GM23338 (cell line): ENCODE data around the gene MVB12B. TPM values are rescaled to one million over a fixed set of nuclear protein-coding genes. Genes with fewer than 3 reads are reported as not detected.
A peak's percentile ranks its signal among the peaks of the same experiment; 100 is the strongest.

Experiments used
- ATAC-seq: fragments of 200-7000 bp; cut with Tn5 transposase; 3 replicates; pipeline ENCODE4 v1.9.1; 2020
- DNase-seq: peaks from one replicate; pipeline ENCODE4 v3.0.0-alpha.2; 2015; ENCODE audit warnings: low spot score
- H2AFZ ChIP-seq: fragments of 200-600 bp; sonication (generic); 2 replicates; pipeline ENCODE4 v1.8.0; 2016; ENCODE audit warnings: antibody characterized with exemption, mild to moderate bottlenecking, moderate library complexity
- H3F3A ChIP-seq: fragments of 200-600 bp; sonication (generic); replicated peaks from 2 replicates; pipeline ENCODE4 v1.8.0; 2017; ENCODE audit warnings: antibody characterized with exemption, mixed run types, low read depth
- H3K27ac ChIP-seq: fragments of 200-600 bp; sonication (generic); 2 replicates; pipeline ENCODE4 v1.6.1; 2016; ENCODE audit warnings: low read depth
- H3K27me3 ChIP-seq: fragments of 200-600 bp; sonication (generic); 2 replicates; pipeline ENCODE4 v1.8.0; 2016; ENCODE audit warnings: mild to moderate bottlenecking, mixed run types, moderate library complexity; ENCODE audit not compliant: insufficient read depth
- H3K36me3 ChIP-seq: fragments of 200-600 bp; sonication (generic); 2 replicates; pipeline ENCODE4 v1.8.0; 2016; ENCODE audit warnings: mild to moderate bottlenecking; ENCODE audit not compliant: insufficient read depth
- H3K4me1 ChIP-seq: fragments of 200-600 bp; sonication (generic); 2 replicates; pipeline ENCODE4 v1.8.0; 2016; ENCODE audit warnings: mild to moderate bottlenecking, moderate library complexity; ENCODE audit not compliant: insufficient read depth
- H3K4me2 ChIP-seq: fragments of 200-600 bp; sonication (generic); 2 replicates; pipeline ENCODE4 v1.7.1; 2017; ENCODE audit warnings: mixed run types
- H3K4me3 ChIP-seq: fragments of 200-600 bp; sonication (generic); 2 replicates; pipeline ENCODE4 v1.6.1; 2016; ENCODE audit warnings: mixed run types
- H3K79me2 ChIP-seq: fragments of 200-600 bp; sonication (generic); replicated peaks from 2 replicates; pipeline ENCODE4 v1.8.0; 2017; ENCODE audit warnings: mild to moderate bottlenecking; ENCODE audit not compliant: insufficient read depth
- H3K9me2 ChIP-seq: fragments of 200-600 bp; sonication (generic); 2 replicates; pipeline ENCODE4 v1.8.0; 2017; ENCODE audit not compliant: insufficient read depth
- H4K20me1 ChIP-seq: fragments of 200-600 bp; sonication (generic); replicated peaks from 2 replicates; pipeline ENCODE4 v1.8.0; 2017; ENCODE audit warnings: mild to moderate bottlenecking; ENCODE audit not compliant: insufficient read depth
- H3K27ac Mint-ChIP-seq: 2 replicates; pipeline ENCODE4 v1.8.0; 2020; ENCODE audit warnings: inconsistent platforms, mild to moderate bottlenecking, moderate library complexity, mixed read lengths
- H3K27me3 Mint-ChIP-seq: 3 replicates; pipeline ENCODE4 v1.8.0; 2022; ENCODE audit warnings: low read depth, mild to moderate bottlenecking, moderate library complexity, mixed read lengths, inconsistent platforms; ENCODE audit not compliant: insufficient read depth, poor library complexity
- H3K36me3 Mint-ChIP-seq: 3 replicates; pipeline ENCODE4 v1.8.0; 2021; ENCODE audit warnings: low read depth, mild to moderate bottlenecking, inconsistent platforms, moderate library complexity, mixed read lengths
- H3K4me1 Mint-ChIP-seq: 3 replicates; pipeline ENCODE4 v1.8.0; 2020; ENCODE audit warnings: mild to moderate bottlenecking, inconsistent platforms, mixed read lengths
- H3K4me3 Mint-ChIP-seq: 3 replicates; pipeline ENCODE4 v1.8.0; 2021; ENCODE audit warnings: moderate library complexity, mild to moderate bottlenecking, inconsistent platforms, mixed read lengths
- H3K9me3 Mint-ChIP-seq: 3 replicates; pipeline ENCODE4 v1.8.0; 2020; ENCODE audit warnings: moderate library complexity, mild to moderate bottlenecking, inconsistent platforms, mixed read lengths
- CREB1 ChIP-seq: fragments of 250-450 bp; sonication (Bioruptor Pico); IDR thresholded peaks from 2 replicates; pipeline ENCODE4 v1.5.0; 2020; ENCODE audit warnings: low read depth, mild to moderate bottlenecking, moderate library complexity
- CTCF ChIP-seq, 2 experiments: fragments of 200-600 bp in 1 of 2; sonication (generic) in 1 of 2; conservative IDR thresholded peaks; 2 replicates each; pipeline versions ENCODE4 v1.5.1 to v1.6.1; 2016 to 2017; ENCODE audit warnings: antibody characterized with exemption in 2 of 2, low read depth in 2 of 2, mild to moderate bottlenecking in 2 of 2, moderate library complexity in 1 of 2
- ETS1 ChIP-seq: IDR thresholded peaks from 2 replicates; pipeline ENCODE4 v1.6.1; 2016; ENCODE audit warnings: antibody characterized with exemption
- EZH2 ChIP-seq: fragments of 200-600 bp; sonication (generic); IDR thresholded peaks from one replicate; pipeline ENCODE4 v1.8.0; 2017; ENCODE audit warnings: antibody characterized with exemption, mild to moderate bottlenecking, low read depth; ENCODE audit not compliant: unreplicated experiment
- EZH2phosphoT487 ChIP-seq: fragments of 200-600 bp; sonication (generic); IDR thresholded peaks from one replicate; pipeline ENCODE4 v1.8.1; 2018; ENCODE audit warnings: antibody characterized with exemption; ENCODE audit not compliant: unreplicated experiment
- JUNB ChIP-seq: IDR thresholded peaks from one replicate; pipeline ENCODE4 v1.6.1; 2016; ENCODE audit warnings: antibody characterized with exemption; ENCODE audit not compliant: unreplicated experiment
- NANOG ChIP-seq: IDR thresholded peaks from 2 replicates; pipeline ENCODE4 v1.6.1; 2016; ENCODE audit warnings: antibody characterized with exemption, borderline replicate concordance
- POLR2AphosphoS5 ChIP-seq: IDR thresholded peaks from 2 replicates; pipeline ENCODE4 v1.6.1; 2016; ENCODE audit warnings: antibody characterized with exemption, low read depth
- STAT1 ChIP-seq: IDR thresholded peaks from one replicate; pipeline ENCODE4 v1.6.1; 2016; ENCODE audit warnings: antibody characterized with exemption; ENCODE audit not compliant: unreplicated experiment
- ZNF114 ChIP-seq: fragments of 250-450 bp; sonication (Bioruptor Pico); IDR thresholded peaks from 2 replicates; pipeline ENCODE4 v1.5.0; 2020; ENCODE audit warnings: mild to moderate bottlenecking, moderate library complexity
- ZNF331 ChIP-seq: fragments of 250-450 bp; sonication (Bioruptor Pico); IDR thresholded peaks from 2 replicates; pipeline ENCODE4 v1.5.0; 2020; ENCODE audit warnings: low read depth, mild to moderate bottlenecking, moderate library complexity
- polyA plus RNA-seq: library from polyadenylated mRNA; unstranded; fragments of >200 nt; fragmentation: Nextera tagmentation; extraction: Ambion mirVana; gene quantifications from 2 replicates; pipeline ENCODE4 v1.2.1, GENCODE V29; 2016
- total RNA-seq: library from RNA; depleted of rRNA; stranded (reverse); fragments of >200 nt; shearing (Covaris generic); gene quantifications from 2 replicates; pipeline ENCODE4 v1.2.3, GENCODE V29; 2014
- TF ChIP-seq, protein P1 (sequence below): IDR thresholded peaks from one replicate; pipeline ENCODE4 v1.6.1; 2018; ENCODE audit warnings: antibody characterized with exemption; ENCODE audit not compliant: unreplicated experiment
- TF ChIP-seq, protein P2 (sequence below): fragments of 250-450 bp; sonication (Bioruptor Pico); IDR thresholded peaks from 2 replicates; pipeline ENCODE4 v1.5.0; 2020; ENCODE audit warnings: mild to moderate bottlenecking, moderate library complexity

The MVB12B gene
- total and polyA plus RNA-seq, 2 experiments from 2014 or later: 1.9 to 6.6 TPM

GRCh38 chr9:126534431-126535186 is 208.0 kb downstream of the MVB12B start:
- no peaks in the 10 kb centered on the region; the same call in 1 of the 2 replicates for H3K36me3 ChIP-seq
- H3K4me3 ChIP-seq: peak overlapping the region; percentile 44
- no peaks in the 10 kb centered on the region; the same call in 1 of the 2 replicates for H4K20me1 ChIP-seq
- H3K9me2 ChIP-seq: no peaks in the 10 kb centered on the region
- H3K27me3 Mint-ChIP-seq: peaks cover 27% of the 10 kb centered on the region
- no peaks in the 10 kb centered on the region for H3K36me3 Mint-ChIP-seq
- H3K4me1 ChIP-seq: peaks cover 36% of the 10 kb centered on the region
- peaks cover 16% of the 10 kb centered on the region; the same call in 1 of the 2 replicates for H3K27me3 ChIP-seq
- DNase-seq (peak; percentile 71), ATAC-seq (peak; percentile 43)
- no peak overlapping the region for H3K27ac ChIP-seq
- H2AFZ ChIP-seq: peak overlapping the region; percentile 93
- 0 out of 2 replicates have a peak, but pooled peaks cover 10% of the 10 kb centered on the region for H3F3A ChIP-seq
- no peak for TF ChIP-seq POLR2AphosphoS5
- TF ChIP-seq, protein P1, sequence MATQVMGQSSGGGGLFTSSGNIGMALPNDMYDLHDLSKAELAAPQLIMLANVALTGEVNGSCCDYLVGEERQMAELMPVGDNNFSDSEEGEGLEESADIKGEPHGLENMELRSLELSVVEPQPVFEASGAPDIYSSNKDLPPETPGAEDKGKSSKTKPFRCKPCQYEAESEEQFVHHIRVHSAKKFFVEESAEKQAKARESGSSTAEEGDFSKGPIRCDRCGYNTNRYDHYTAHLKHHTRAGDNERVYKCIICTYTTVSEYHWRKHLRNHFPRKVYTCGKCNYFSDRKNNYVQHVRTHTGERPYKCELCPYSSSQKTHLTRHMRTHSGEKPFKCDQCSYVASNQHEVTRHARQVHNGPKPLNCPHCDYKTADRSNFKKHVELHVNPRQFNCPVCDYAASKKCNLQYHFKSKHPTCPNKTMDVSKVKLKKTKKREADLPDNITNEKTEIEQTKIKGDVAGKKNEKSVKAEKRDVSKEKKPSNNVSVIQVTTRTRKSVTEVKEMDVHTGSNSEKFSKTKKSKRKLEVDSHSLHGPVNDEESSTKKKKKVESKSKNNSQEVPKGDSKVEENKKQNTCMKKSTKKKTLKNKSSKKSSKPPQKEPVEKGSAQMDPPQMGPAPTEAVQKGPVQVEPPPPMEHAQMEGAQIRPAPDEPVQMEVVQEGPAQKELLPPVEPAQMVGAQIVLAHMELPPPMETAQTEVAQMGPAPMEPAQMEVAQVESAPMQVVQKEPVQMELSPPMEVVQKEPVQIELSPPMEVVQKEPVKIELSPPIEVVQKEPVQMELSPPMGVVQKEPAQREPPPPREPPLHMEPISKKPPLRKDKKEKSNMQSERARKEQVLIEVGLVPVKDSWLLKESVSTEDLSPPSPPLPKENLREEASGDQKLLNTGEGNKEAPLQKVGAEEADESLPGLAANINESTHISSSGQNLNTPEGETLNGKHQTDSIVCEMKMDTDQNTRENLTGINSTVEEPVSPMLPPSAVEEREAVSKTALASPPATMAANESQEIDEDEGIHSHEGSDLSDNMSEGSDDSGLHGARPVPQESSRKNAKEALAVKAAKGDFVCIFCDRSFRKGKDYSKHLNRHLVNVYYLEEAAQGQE: no peak
- TF ChIP-seq STAT1: no peak
- no peak for TF ChIP-seq ZNF331 (CRISPR knock-in tag)
- TF ChIP-seq EZH2phosphoT487: no peak
- TF ChIP-seq CTCF (conservative IDR thresholded peaks at IDR 0.05; ENCODE audit: low read depth in 2 of 2): no peak
- no peak for TF ChIP-seq CREB1
- TF ChIP-seq, protein P2, sequence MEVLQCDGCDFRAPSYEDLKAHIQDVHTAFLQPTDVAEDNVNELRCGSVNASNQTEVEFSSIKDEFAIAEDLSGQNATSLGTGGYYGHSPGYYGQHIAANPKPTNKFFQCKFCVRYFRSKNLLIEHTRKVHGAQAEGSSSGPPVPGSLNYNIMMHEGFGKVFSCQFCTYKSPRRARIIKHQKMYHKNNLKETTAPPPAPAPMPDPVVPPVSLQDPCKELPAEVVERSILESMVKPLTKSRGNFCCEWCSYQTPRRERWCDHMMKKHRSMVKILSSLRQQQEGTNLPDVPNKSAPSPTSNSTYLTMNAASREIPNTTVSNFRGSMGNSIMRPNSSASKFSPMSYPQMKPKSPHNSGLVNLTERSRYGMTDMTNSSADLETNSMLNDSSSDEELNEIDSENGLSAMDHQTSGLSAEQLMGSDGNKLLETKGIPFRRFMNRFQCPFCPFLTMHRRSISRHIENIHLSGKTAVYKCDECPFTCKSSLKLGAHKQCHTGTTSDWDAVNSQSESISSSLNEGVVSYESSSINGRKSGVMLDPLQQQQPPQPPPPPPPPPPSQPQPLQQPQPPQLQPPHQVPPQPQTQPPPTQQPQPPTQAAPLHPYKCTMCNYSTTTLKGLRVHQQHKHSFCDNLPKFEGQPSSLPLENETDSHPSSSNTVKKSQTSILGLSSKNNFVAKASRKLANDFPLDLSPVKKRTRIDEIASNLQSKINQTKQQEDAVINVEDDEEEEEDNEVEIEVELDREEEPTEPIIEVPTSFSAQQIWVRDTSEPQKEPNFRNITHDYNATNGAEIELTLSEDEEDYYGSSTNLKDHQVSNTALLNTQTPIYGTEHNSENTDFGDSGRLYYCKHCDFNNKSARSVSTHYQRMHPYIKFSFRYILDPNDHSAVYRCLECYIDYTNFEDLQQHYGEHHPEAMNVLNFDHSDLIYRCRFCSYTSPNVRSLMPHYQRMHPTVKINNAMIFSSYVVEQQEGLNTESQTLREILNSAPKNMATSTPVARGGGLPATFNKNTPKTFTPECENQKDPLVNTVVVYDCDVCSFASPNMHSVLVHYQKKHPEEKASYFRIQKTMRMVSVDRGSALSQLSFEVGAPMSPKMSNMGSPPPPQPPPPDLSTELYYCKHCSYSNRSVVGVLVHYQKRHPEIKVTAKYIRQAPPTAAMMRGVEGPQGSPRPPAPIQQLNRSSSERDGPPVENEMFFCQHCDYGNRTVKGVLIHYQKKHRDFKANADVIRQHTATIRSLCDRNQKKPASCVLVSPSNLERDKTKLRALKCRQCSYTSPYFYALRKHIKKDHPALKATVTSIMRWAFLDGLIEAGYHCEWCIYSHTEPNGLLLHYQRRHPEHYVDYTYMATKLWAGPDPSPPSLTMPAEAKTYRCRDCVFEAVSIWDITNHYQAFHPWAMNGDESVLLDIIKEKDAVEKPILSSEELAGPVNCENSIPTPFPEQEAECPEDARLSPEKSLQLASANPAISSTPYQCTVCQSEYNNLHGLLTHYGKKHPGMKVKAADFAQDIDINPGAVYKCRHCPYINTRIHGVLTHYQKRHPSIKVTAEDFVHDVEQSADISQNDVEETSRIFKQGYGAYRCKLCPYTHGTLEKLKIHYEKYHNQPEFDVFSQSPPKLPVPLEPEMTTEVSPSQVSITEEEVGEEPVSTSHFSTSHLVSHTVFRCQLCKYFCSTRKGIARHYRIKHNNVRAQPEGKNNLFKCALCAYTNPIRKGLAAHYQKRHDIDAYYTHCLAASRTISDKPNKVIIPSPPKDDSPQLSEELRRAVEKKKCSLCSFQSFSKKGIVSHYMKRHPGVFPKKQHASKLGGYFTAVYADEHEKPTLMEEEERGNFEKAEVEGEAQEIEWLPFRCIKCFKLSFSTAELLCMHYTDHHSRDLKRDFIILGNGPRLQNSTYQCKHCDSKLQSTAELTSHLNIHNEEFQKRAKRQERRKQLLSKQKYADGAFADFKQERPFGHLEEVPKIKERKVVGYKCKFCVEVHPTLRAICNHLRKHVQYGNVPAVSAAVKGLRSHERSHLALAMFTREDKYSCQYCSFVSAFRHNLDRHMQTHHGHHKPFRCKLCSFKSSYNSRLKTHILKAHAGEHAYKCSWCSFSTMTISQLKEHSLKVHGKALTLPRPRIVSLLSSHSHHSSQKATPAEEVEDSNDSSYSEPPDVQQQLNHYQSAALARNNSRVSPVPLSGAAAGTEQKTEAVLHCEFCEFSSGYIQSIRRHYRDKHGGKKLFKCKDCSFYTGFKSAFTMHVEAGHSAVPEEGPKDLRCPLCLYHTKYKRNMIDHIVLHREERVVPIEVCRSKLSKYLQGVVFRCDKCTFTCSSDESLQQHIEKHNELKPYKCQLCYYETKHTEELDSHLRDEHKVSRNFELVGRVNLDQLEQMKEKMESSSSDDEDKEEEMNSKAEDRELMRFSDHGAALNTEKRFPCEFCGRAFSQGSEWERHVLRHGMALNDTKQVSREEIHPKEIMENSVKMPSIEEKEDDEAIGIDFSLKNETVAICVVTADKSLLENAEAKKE (CRISPR knock-in tag): no peak
- no peak for TF ChIP-seq NANOG
- no peak for TF ChIP-seq JUNB
- TF ChIP-seq ZNF114 (CRISPR knock-in tag): no peak
- TF ChIP-seq EZH2: no peak
- TF ChIP-seq ETS1: no peak
- H3K4me2 ChIP-seq: peak overlapping the region; percentile 74
- H3K4me1 Mint-ChIP-seq: peaks cover 54% of the 10 kb centered on the region
- peak overlapping the region; percentile 23; the same call in 2 of the 3 replicates for H3K4me3 Mint-ChIP-seq
- no peaks in the 10 kb centered on the region for H3K79me2 ChIP-seq
- H3K27ac Mint-ChIP-seq: no peak overlapping the region
- no peaks in the 10 kb centered on the region for H3K9me3 Mint-ChIP-seq
